OCI-LY7 (cell line): ENCODE results near the gene ABHD12. TPM values are rescaled to one million over a fixed set of nuclear protein-coding genes. Genes with fewer than 3 reads are reported as not detected.

Source experiments
- BruUV-seq: library from RNA; stranded (reverse); fragments of 400-500 nt; replicated peaks from 2 replicates; lab custom pipeline; 2021; lab: Mats Ljungman, UMichigan
- CTCF ChIA-PET: fragments of 300-600 bp; sonication (Branson Sonifier 250); formaldehyde crosslinking; loops from one replicate; lab custom pipeline; 2022; ENCODE audit warnings: antibody characterized with exemption; ENCODE audit not compliant: unreplicated experiment; lab: Charles Lee
- POLR2A ChIA-PET: fragments of 300-600 bp; sonication (Branson Sonifier 250); formaldehyde crosslinking; loops from one replicate; lab custom pipeline; 2022; ENCODE audit warnings: antibody characterized with exemption; lab: Charles Lee
- DNase-seq: peaks from one replicate; pipeline ENCODE4 v3.0.0-alpha.2; 2015; ENCODE audit warnings: low spot score
- H2AFZ ChIP-seq: fragments of 200-600 bp; sonication (generic), shearing (Covaris generic); 2 replicates; pipeline ENCODE4 v1.6.1; 2014; ENCODE audit warnings: mild to moderate bottlenecking, antibody characterized with exemption, low read length, moderate library complexity
- H3K27ac ChIP-seq: fragments of 200-600 bp; sonication (generic); 2 replicates; pipeline ENCODE4 v1.5.1; 2014; ENCODE audit warnings: mixed run types, low read depth, mild to moderate bottlenecking, moderate library complexity, low read length, inconsistent platforms; ENCODE audit not compliant: poor library complexity, severe bottlenecking
- H3K36me3 ChIP-seq: fragments of 200-600 bp; sonication (generic); 2 replicates; pipeline ENCODE4 v1.6.1; 2014; ENCODE audit warnings: mild to moderate bottlenecking, antibody characterized with exemption, low read length, moderate library complexity, mixed read lengths; ENCODE audit not compliant: insufficient read depth
- H3K4me1 ChIP-seq: fragments of 200-600 bp; sonication (generic); 2 replicates; pipeline ENCODE4 v1.5.1; 2014; ENCODE audit warnings: mild to moderate bottlenecking, low read length; ENCODE audit not compliant: insufficient read depth, poor library complexity, severe bottlenecking
- H3K4me2 ChIP-seq: fragments of 200-600 bp; sonication (generic); 2 replicates; pipeline ENCODE4 v1.6.1; 2014; ENCODE audit warnings: mild to moderate bottlenecking, low read length
- H3K4me3 ChIP-seq: fragments of 200-600 bp; sonication (generic); 2 replicates; pipeline ENCODE4 v1.5.1; 2014; ENCODE audit warnings: mild to moderate bottlenecking, low read depth, low read length; ENCODE audit not compliant: poor library complexity, severe bottlenecking
- H3K79me2 ChIP-seq: fragments of 200-600 bp; sonication (generic); 2 replicates; pipeline ENCODE4 v1.6.1; 2016; ENCODE audit warnings: low read depth, mild to moderate bottlenecking, low read length, moderate library complexity, mixed read lengths; ENCODE audit not compliant: insufficient read depth
- H3K9me2 ChIP-seq: fragments of 200-600 bp; sonication (generic); 2 replicates; pipeline ENCODE4 v1.6.1; 2016; ENCODE audit warnings: mild to moderate bottlenecking, low read length, mixed read lengths; ENCODE audit not compliant: insufficient read depth
- H3K9me3 ChIP-seq: fragments of 200-600 bp; sonication (generic); 2 replicates; pipeline ENCODE4 v1.6.1; 2014; ENCODE audit warnings: mild to moderate bottlenecking, mixed run types, low read length, mixed read lengths
- H4K20me1 ChIP-seq: fragments of 200-600 bp; sonication (generic); 2 replicates; pipeline ENCODE4 v1.6.1; 2014; ENCODE audit warnings: mild to moderate bottlenecking, antibody characterized with exemption, low read length, moderate library complexity, mixed read lengths; ENCODE audit not compliant: insufficient read depth
- EZH2phosphoT487 ChIP-seq: fragments of 200-600 bp; sonication (generic); IDR thresholded peaks from 2 replicates; pipeline ENCODE4 v1.6.1; 2018; ENCODE audit warnings: low read depth, borderline replicate concordance, mild to moderate bottlenecking, mixed run types, antibody characterized with exemption, low read length, moderate library complexity, mixed read lengths
- intact Hi-C: fragments of 100-400 bp; cut with micrococcal nuclease; formaldehyde crosslinking; loops from one replicate; pipeline ENCODE4 v1.10.0; 2022; ENCODE audit not compliant: unreplicated experiment
- total RNA-seq, 2 experiments: library from RNA; depleted of rRNA in 1 of 2; stranded (reverse); fragments of >200 nt in 1 of 2; shearing (Covaris generic) in 1 of 2; gene quantifications; 2 replicates each; pipeline ENCODE4 v1.2.3, GENCODE V29; 2014 to 2022
- TF ChIP-seq, protein P1 (sequence below): fragments of 200-600 bp; sonication (generic); conservative IDR thresholded peaks from 2 replicates; pipeline ENCODE4 v1.5.1; 2014; ENCODE audit warnings: mild to moderate bottlenecking, antibody characterized with exemption, low read length, moderate library complexity, mixed read lengths

ABHD12 gene
- total RNA-seq, 2 experiments from 2014 or later: 10.6 to 12.9 TPM

DNA sequence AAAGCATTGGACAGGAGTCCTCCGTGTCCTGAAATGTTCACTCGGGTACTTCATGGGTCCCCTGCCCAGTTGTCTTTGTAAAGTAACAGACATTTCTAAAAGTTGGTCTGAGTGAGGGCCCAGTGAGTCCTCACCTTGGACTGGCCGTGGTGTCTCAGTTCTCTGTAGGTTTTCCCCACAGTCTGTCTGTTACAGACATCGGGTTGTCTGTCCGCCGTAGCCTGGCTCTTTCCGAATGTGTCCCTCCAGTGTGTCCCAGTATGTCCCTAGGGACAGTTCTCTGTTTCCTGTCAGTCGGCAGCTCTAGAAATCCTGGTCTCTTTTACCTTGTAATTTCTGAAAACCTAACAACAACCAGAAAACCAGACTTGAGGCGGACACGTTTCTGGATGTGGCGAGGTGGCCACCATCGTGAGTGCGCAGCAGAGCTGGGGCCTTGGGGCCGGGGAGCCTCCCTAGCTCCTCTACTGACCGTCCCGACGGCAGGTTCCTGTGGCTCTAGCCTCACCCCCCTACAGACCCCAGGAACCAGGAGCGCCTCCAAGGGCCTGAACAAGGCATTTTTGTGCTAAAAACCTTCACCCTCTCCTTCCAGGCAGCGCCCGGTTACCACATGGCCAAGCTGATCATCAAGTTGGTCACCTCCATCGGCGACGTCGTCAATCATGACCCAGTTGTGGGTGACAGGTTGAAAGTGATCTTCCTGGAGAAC lies 100.6 kb downstream of the ABHD12 start:
- H3K27ac ChIP-seq: no peak overlapping the region
- H4K20me1 ChIP-seq: peaks cover 7% of the 10 kb centered on the region
- H3K4me2 ChIP-seq: no peak overlapping the region
- H3K4me1 ChIP-seq: peaks cover 8% of the 10 kb centered on the region
- intact Hi-C loops: loop anchor here (10.0 kb wide), 1 partner anchor 225 kb away; no protein-coding TSS in a partner anchor
- no peaks in the 10 kb centered on the region for H3K79me2 ChIP-seq
- TF ChIP-seq EZH2phosphoT487: no peak
- TF ChIP-seq, protein P1, sequence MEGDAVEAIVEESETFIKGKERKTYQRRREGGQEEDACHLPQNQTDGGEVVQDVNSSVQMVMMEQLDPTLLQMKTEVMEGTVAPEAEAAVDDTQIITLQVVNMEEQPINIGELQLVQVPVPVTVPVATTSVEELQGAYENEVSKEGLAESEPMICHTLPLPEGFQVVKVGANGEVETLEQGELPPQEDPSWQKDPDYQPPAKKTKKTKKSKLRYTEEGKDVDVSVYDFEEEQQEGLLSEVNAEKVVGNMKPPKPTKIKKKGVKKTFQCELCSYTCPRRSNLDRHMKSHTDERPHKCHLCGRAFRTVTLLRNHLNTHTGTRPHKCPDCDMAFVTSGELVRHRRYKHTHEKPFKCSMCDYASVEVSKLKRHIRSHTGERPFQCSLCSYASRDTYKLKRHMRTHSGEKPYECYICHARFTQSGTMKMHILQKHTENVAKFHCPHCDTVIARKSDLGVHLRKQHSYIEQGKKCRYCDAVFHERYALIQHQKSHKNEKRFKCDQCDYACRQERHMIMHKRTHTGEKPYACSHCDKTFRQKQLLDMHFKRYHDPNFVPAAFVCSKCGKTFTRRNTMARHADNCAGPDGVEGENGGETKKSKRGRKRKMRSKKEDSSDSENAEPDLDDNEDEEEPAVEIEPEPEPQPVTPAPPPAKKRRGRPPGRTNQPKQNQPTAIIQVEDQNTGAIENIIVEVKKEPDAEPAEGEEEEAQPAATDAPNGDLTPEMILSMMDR: no peak
- DNase-seq: no peak
- H3K4me3 ChIP-seq: no peak overlapping the region
- ChIA-PET POLR2A (no interaction called here), CTCF (no interaction called here)
- no peak overlapping the region for H2AFZ ChIP-seq
- no peaks in the 10 kb centered on the region for H3K9me2 ChIP-seq
- H3K36me3 ChIP-seq: no peaks in the 10 kb centered on the region; the same call in 1 of the 2 replicates
- H3K9me3 ChIP-seq: no peaks in the 10 kb centered on the region
- BruUV-seq: no TSS peak

DNA sequence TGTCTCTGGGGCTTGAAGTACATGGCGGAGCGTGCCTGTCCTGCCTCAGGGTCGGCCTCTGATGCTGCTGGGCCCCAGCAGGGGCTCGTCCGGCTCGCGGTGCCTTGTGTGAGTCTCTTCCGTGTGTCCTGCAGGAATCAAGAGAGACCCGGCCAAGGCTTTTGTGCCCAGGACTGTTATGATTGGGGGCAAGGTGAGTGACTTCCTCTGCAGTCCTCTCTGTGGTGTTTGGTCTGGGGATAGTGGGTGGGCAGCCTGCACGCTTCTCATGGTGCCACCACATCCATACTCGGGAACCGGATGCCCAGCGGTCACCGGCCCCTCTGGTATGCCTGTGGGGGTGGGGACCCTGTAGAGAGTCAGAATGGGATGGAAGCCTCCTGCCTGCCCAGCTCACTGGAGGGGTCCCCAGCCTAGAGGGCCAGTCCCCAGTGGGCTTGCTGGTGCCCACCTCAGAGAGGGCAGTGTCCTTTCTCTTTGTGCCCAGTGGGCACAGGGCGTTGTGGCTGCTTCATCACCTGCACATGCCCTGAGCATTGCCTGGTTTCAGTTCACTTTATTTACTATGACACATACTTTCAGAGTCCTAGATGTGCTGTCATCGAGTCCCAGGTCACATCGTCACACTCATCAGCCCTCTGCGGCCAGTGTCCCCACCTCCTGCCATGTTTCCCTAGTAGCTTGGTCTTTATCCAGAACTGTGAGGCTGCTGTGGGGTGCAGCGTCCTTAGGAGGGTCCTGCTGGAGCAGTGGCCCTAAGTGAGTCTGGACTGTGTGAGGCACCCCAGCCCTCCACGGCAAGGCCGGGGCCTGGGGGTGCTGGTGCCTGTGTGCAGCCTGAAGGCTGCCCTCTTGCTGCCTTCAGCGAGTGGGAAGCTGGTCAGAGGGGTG lies 102.1 kb downstream of the ABHD12 start:
- peak; percentile 40 for DNase-seq
- TF ChIP-seq, protein P1: no peak
- TF ChIP-seq EZH2phosphoT487: no peak
- H2AFZ ChIP-seq: no peak overlapping the region
- H3K9me2 ChIP-seq: no peaks in the 10 kb centered on the region
- POLR2A ChIA-PET: interaction anchor here (0.7 kb wide), 1 partner anchor 917 kb away, joined by 3 read pairs; no protein-coding TSS in a partner anchor
- CTCF ChIA-PET: no interaction called here
- no peaks in the 10 kb centered on the region; the same call in 1 of the 2 replicates for H3K36me3 ChIP-seq
- BruUV-seq: no TSS peak
- H3K79me2 ChIP-seq: no peaks in the 10 kb centered on the region
- H3K9me3 ChIP-seq: no peaks in the 10 kb centered on the region
- intact Hi-C loops: no loop called here
- H3K4me2 ChIP-seq: no peak overlapping the region
- no peak overlapping the region for H3K4me3 ChIP-seq
- H3K4me1 ChIP-seq: peaks cover 3% of the 10 kb centered on the region
- H3K27ac ChIP-seq: no peak overlapping the region
- H4K20me1 ChIP-seq: peaks cover 9% of the 10 kb centered on the region; the same call in 1 of the 2 replicates
